Measurements from ENCODE around the gene OSTN. TPM values are rescaled to one million over a fixed set of nuclear protein-coding genes. Genes with fewer than 3 reads are reported as not detected.

Gene OSTN
- total RNA-seq, 4 donors from 2014 or later: not detected

GRCh38 chr3:191192941-191193340 lies 6.1 kb upstream of the OSTN start:
- Histone ChIP-seq H3K27ac (no peak overlapping the region), H3K4me3 (no peak overlapping the region), H3K27me3 (no peaks in the 10 kb centered on the region), H3K36me3 (no peaks in the 10 kb centered on the region), H3K9me3 (no peaks in the 10 kb centered on the region), H3K4me1 (no peaks in the 10 kb centered on the region)
- no peak for DNase-seq (ENCODE audit: low spot score in 2 of 2)
- no peak for TF ChIP-seq POLR2A (IDR thresholded peaks at IDR 0.05)
- TF ChIP-seq EP300 (IDR thresholded peaks at IDR 0.05): no peak
- TF ChIP-seq, protein P1, sequence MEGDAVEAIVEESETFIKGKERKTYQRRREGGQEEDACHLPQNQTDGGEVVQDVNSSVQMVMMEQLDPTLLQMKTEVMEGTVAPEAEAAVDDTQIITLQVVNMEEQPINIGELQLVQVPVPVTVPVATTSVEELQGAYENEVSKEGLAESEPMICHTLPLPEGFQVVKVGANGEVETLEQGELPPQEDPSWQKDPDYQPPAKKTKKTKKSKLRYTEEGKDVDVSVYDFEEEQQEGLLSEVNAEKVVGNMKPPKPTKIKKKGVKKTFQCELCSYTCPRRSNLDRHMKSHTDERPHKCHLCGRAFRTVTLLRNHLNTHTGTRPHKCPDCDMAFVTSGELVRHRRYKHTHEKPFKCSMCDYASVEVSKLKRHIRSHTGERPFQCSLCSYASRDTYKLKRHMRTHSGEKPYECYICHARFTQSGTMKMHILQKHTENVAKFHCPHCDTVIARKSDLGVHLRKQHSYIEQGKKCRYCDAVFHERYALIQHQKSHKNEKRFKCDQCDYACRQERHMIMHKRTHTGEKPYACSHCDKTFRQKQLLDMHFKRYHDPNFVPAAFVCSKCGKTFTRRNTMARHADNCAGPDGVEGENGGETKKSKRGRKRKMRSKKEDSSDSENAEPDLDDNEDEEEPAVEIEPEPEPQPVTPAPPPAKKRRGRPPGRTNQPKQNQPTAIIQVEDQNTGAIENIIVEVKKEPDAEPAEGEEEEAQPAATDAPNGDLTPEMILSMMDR (IDR thresholded peaks at IDR 0.05): no peak

GRCh38 chr3:191197761-191198306 lies 1.2 kb upstream of the OSTN start:
- no peaks in the 10 kb centered on the region for H3K27me3 ChIP-seq
- H3K9me3 ChIP-seq: no peaks in the 10 kb centered on the region
- WGBS, 2 donors: 82 to 84% methylated on average over 3 of the region's 3 CpGs
- no peaks in the 10 kb centered on the region for H3K36me3 ChIP-seq
- no peak overlapping the region for H3K27ac ChIP-seq
- no peak overlapping the region for H3K4me3 ChIP-seq
- H3K4me1 ChIP-seq: no peaks in the 10 kb centered on the region
- no peak for DNase-seq (ENCODE audit: low spot score in 2 of 2)
- no peak for TF ChIP-seq EP300 (IDR thresholded peaks at IDR 0.05)
- TF ChIP-seq POLR2A (IDR thresholded peaks at IDR 0.05): no peak
- TF ChIP-seq, protein P1 (IDR thresholded peaks at IDR 0.05): no peak

- Histone ChIP-seq H3K4me1 (no peaks in the 10 kb centered on the region), H3K36me3 (no peaks in the 10 kb centered on the region), H3K4me3 (no peak overlapping the region), H3K27me3 (no peaks in the 10 kb centered on the region), H3K9me3 (no peaks in the 10 kb centered on the region), H3K27ac (no peak overlapping the region)
- no peak for TF ChIP-seq POLR2A (IDR thresholded peaks at IDR 0.05)
- no peak for DNase-seq (ENCODE audit: low spot score in 2 of 2)
- 45 to 58% methylated on average over 5 of the region's 5 CpGs for WGBS, 2 donors
Measured at GRCh38 chr3:191198480-191198879, 561 bp upstream of the OSTN start.

DNA sequence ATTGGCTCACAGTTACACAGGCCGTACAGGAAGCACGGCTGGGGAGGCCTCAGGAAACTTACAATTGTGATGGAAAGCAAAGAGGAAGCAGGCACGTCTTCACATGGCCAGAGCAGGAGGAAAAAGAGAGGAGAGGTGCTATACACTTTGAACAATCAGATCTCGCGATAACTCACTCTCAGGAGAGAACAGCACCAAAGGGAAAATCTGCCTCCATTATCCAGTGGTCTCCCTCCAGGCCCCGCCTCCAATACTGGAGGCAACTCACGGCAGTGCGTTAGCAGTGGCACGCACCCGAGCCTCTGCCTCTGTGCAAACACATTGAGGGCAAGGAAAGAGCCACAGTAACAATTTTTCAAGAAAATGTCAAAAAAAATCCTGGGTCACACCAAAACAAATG lies 11.0 kb downstream of the OSTN start:
- Histone ChIP-seq H3K4me1 (no peaks in the 10 kb centered on the region), H3K27ac (no peak overlapping the region), H3K9me3 (no peaks in the 10 kb centered on the region), H3K36me3 (no peaks in the 10 kb centered on the region), H3K27me3 (no peaks in the 10 kb centered on the region), H3K4me3 (no peak overlapping the region)
- TF ChIP-seq EP300 (IDR thresholded peaks at IDR 0.05) (no peak), POLR2A (IDR thresholded peaks at IDR 0.05) (no peak)
- TF ChIP-seq, protein P1 (IDR thresholded peaks at IDR 0.05): no peak
- 87 to 92% methylated on average over 10 of the region's 10 CpGs for WGBS, 2 donors
- no peak for DNase-seq (ENCODE audit: low spot score in 2 of 2)

GRCh38 chr3:191216510-191216909 lies 17.5 kb downstream of the OSTN start:
- DNase-seq (ENCODE audit: low spot score in 2 of 2): no peak
- Histone ChIP-seq H3K4me1 (no peaks in the 10 kb centered on the region), H3K36me3 (no peaks in the 10 kb centered on the region), H3K27ac (no peak overlapping the region), H3K9me3 (no peaks in the 10 kb centered on the region), H3K4me3 (no peak overlapping the region), H3K27me3 (no peaks in the 10 kb centered on the region)
- WGBS, 2 donors: 58 to 65% methylated on average over 1 of the region's 1 CpG
- no peak for TF ChIP-seq POLR2A (IDR thresholded peaks at IDR 0.05)

GRCh38 chr3:191217301-191217700 lies 18.3 kb downstream of the OSTN start:
- DNase-seq (ENCODE audit: low spot score in 2 of 2): no peak
- Histone ChIP-seq H3K36me3 (no peaks in the 10 kb centered on the region), H3K27me3 (no peaks in the 10 kb centered on the region), H3K27ac (no peak overlapping the region), H3K4me3 (no peak overlapping the region), H3K9me3 (no peaks in the 10 kb centered on the region), H3K4me1 (no peaks in the 10 kb centered on the region)
- TF ChIP-seq POLR2A (IDR thresholded peaks at IDR 0.05) (no peak), EP300 (IDR thresholded peaks at IDR 0.05) (no peak)
- TF ChIP-seq, protein P1 (IDR thresholded peaks at IDR 0.05): no peak
- WGBS, 2 donors: 39 to 41% methylated on average over 1 of the region's 1 CpG

Measured in tibial nerve (tissue), 4 donors.